Endodermal cell (in vitro differentiated cells): Measurements from ENCODE around the gene TCEA3. TPM values are rescaled to one million over a fixed set of nuclear protein-coding genes. Genes with fewer than 3 reads are reported as not detected.

Source experiments
- DNase-seq: peaks from one replicate; pipeline ENCODE4 v3.0.0-alpha.2; 2017
- H3K27ac ChIP-seq: 2 replicates; pipeline ENCODE4 v1.5.1; 2013; ENCODE audit warnings: mild to moderate bottlenecking, low read depth, low read length, moderate library complexity
- H3K27me3 ChIP-seq: 2 replicates; pipeline ENCODE4 v1.6.1; 2013; ENCODE audit warnings: mild to moderate bottlenecking, low read length, moderate library complexity; ENCODE audit not compliant: insufficient read depth, control insufficient read depth, poor library complexity, severe bottlenecking
- H3K36me3 ChIP-seq: 2 replicates; pipeline ENCODE4 v1.7.0; 2013; ENCODE audit warnings: mild to moderate bottlenecking, low read length, moderate library complexity; ENCODE audit not compliant: control insufficient read depth, insufficient read depth
- H3K4me1 ChIP-seq: one replicate; pipeline ENCODE4 v1.7.0; 2013; ENCODE audit warnings: low read length; ENCODE audit not compliant: control insufficient read depth, insufficient read depth
- H3K4me3 ChIP-seq: 2 replicates; pipeline ENCODE4 v1.5.1; 2013; ENCODE audit warnings: mild to moderate bottlenecking, low read length, moderate library complexity
- H3K9ac ChIP-seq: 2 replicates; pipeline ENCODE4 v1.6.1; 2013; ENCODE audit warnings: mild to moderate bottlenecking, low read length, moderate library complexity; ENCODE audit not compliant: poor library complexity, severe bottlenecking; ENCODE audit errors: extremely low read depth
- H3K9me3 ChIP-seq: 2 replicates; pipeline ENCODE4 v1.6.1; 2013; ENCODE audit warnings: mild to moderate bottlenecking, low read length, moderate library complexity; ENCODE audit not compliant: control insufficient read depth
- H3K27ac Mint-ChIP-seq: 2 replicates; pipeline ENCODE4 v1.8.0; 2020; ENCODE audit warnings: mixed read lengths
- H3K27me3 Mint-ChIP-seq: 2 replicates; pipeline ENCODE4 v1.8.0; 2021; ENCODE audit warnings: mild to moderate bottlenecking, mixed read lengths; ENCODE audit not compliant: insufficient read depth
- H3K36me3 Mint-ChIP-seq: 2 replicates; pipeline ENCODE4 v1.8.0; 2020; ENCODE audit warnings: low read depth, mixed read lengths
- H3K4me1 Mint-ChIP-seq: 2 replicates; pipeline ENCODE4 v1.8.0; 2020; ENCODE audit warnings: mixed read lengths
- H3K4me3 Mint-ChIP-seq: 2 replicates; pipeline ENCODE4 v1.8.0; 2020; ENCODE audit warnings: mild to moderate bottlenecking, moderate library complexity, mixed read lengths
- H3K9me3 Mint-ChIP-seq: 2 replicates; pipeline ENCODE4 v1.8.0; 2020; ENCODE audit warnings: mild to moderate bottlenecking, mixed read lengths
- CTCF ChIP-seq: fragments of 200-600 bp; sonication (generic); conservative IDR thresholded peaks from 2 replicates; pipeline ENCODE4 v1.5.0; 2021; ENCODE audit warnings: antibody characterized with exemption, mild to moderate bottlenecking
- WGBS, 2 experiments: methylation state at CpG; one replicate each; pipeline versions ENCODE4 v1.1.5 to v1.1.7; 2013; ENCODE audit warnings: missing lambda C conversion rate in 2 of 2, mixed read lengths in 1 of 2; ENCODE audit not compliant: insufficient coverage in 1 of 2, insufficient read length in 1 of 2; 5-methylcytosine and 5-hydroxymethylcytosine counted together
- total RNA-seq, 2 donors: library from RNA; stranded (reverse); fragmentation: NEBNext Ultra II Directional in 1 of 2; extraction: Animal tissue kit (Norgen Biotek cat#: 25700) in 1 of 2; gene quantifications; 2 replicates in 1 of 2; 3 replicates in 1 of 2; pipeline ENCODE4 v1.2.1, GENCODE V29; 2021

TCEA3 gene
- total RNA-seq, 2 donors from 2014 or later: 4.0 to 4.7 TPM

DNA sequence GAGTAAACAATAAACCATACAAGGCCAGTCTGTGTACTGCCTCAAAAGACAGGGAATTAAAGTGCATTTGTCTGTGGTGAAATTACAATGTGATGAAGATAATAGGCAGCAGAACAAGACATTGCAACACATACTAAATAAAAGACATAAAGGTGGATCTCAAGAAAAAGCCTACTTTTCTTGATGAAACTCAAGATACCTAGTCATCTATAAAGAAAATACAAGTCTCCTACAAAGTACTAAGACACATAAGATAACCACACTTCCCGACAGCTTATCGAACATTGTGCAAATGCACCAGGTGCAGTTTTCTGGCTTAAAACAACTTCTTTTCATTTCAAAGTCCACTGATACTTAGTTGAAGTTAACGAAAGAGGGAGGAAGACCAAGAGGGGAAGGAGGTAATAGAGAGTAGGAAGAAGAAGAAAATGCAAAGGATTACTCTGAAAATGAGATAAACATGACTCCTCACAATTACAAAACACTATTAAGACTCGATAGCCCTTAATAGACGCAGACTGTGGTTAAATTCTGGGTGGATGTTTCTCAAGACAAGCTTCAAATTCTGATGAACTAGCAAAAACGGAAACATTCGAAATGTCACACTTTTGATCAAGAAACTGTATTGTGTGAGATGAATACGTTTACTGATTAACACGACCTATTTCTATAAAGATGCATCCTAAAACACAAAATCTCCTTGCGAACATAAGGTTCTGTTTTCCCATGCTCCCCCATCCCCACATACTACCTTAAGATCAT is 82.4 kb downstream of the TCEA3 start:
- peaks cover 14% of the 10 kb centered on the region for H3K9me3 ChIP-seq
- H3K27me3 Mint-ChIP-seq: peaks cover 9% of the 10 kb centered on the region
- H3K4me1 Mint-ChIP-seq: peaks cover 37% of the 10 kb centered on the region
- H3K27me3 ChIP-seq: no peaks in the 10 kb centered on the region
- peaks cover 25% of the 10 kb centered on the region for H3K36me3 Mint-ChIP-seq
- peak overlapping the region; percentile 98 for H3K9ac ChIP-seq
- 54 to 55% methylated on average over 3 to 10 of the region's 10 CpGs for WGBS, 2 experiments
- no peak for TF ChIP-seq CTCF
- H3K36me3 ChIP-seq: peaks cover 43% of the 10 kb centered on the region
- H3K4me1 ChIP-seq: peaks cover 9% of the 10 kb centered on the region
- H3K27ac Mint-ChIP-seq: peak overlapping the region; percentile 96
- H3K4me3 Mint-ChIP-seq: peak overlapping the region; percentile 96
- H3K4me3 ChIP-seq: peak overlapping the region; percentile 98
- DNase-seq: no peak
- no peak overlapping the region for H3K27ac ChIP-seq
- H3K9me3 Mint-ChIP-seq: peaks cover 6% of the 10 kb centered on the region

DNA sequence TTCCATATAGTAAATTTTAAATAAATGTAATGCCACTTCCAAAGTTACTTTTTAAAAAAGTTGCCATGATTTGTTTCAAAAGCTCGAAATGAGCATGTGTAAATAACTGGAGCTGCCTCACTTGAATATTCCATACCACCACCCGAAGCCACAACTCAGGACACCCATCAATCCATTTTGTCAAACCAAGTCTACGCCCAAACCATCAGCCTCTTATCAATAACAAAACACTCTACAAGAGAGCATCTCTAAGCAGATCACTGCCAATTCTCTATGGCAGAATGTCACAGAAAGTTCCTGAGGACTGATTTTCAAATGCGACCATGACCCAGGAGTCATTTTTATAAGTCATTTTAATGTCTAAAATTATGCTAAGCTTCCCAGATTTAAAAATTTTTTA is 84.9 kb downstream of the TCEA3 start:
- no peak overlapping the region for H3K27ac Mint-ChIP-seq
- Histone ChIP-seq H3K27ac (no peak overlapping the region), H3K4me3 (peak overlapping the region; percentile 98), H3K36me3 (peaks cover 58% of the 10 kb centered on the region), H3K9ac (no peak overlapping the region), H3K27me3 (no peaks in the 10 kb centered on the region), H3K4me1 (peaks cover 9% of the 10 kb centered on the region), H3K9me3 (peaks cover 20% of the 10 kb centered on the region)
- H3K4me3 Mint-ChIP-seq: no peak overlapping the region
- no peak for DNase-seq
- H3K27me3 Mint-ChIP-seq: no peaks in the 10 kb centered on the region
- H3K4me1 Mint-ChIP-seq: peaks cover 31% of the 10 kb centered on the region
- H3K36me3 Mint-ChIP-seq: peaks cover 43% of the 10 kb centered on the region
- 86 to 94% methylated on average over 2 to 4 of the region's 4 CpGs for WGBS, 2 experiments
- peaks cover 4% of the 10 kb centered on the region for H3K9me3 Mint-ChIP-seq
- no peak for TF ChIP-seq CTCF

DNA sequence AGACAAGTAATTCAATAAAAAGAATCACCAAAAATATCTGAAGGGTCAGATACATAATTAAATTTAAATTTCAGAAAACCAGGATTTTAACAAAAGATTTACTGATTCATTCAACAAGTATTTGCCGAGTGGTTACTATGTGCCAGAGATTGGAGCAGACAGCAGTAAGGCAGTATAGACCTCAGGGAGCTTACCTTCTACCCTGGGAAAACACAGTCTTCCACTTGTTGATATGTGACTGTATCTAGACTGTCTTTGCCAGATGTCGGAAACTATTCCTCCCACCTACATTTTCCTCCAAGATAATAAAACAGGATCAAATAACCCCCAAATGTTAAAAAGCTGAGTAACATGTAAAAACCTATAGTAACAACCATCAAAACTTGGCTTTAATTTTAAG is 86.7 kb downstream of the TCEA3 start:
- no peak overlapping the region for H3K9ac ChIP-seq
- H3K27ac ChIP-seq: no peak overlapping the region
- peaks cover 74% of the 10 kb centered on the region for H3K36me3 ChIP-seq
- H3K9me3 Mint-ChIP-seq: peaks cover 4% of the 10 kb centered on the region
- peaks cover 30% of the 10 kb centered on the region for H3K4me1 Mint-ChIP-seq
- H3K9me3 ChIP-seq: peaks cover 20% of the 10 kb centered on the region
- WGBS, 2 experiments: 96 to 100% methylated on average over 1 to 2 of the region's 2 CpGs
- no peak overlapping the region for H3K4me3 Mint-ChIP-seq
- H3K27me3 ChIP-seq: no peaks in the 10 kb centered on the region
- peaks cover 61% of the 10 kb centered on the region for H3K36me3 Mint-ChIP-seq
- no peak for TF ChIP-seq CTCF
- H3K27ac Mint-ChIP-seq: no peak overlapping the region
- H3K4me1 ChIP-seq: peaks cover 9% of the 10 kb centered on the region
- DNase-seq: no peak
- H3K4me3 ChIP-seq: peak overlapping the region; percentile 98
- no peaks in the 10 kb centered on the region for H3K27me3 Mint-ChIP-seq
